ENCODE measurements around the gene LMTK2. TPM values are rescaled to one million over a fixed set of nuclear protein-coding genes. Genes with fewer than 3 reads are reported as not detected.

LMTK2 gene
- polyA plus RNA-seq (2012; ENCODE audit: insufficient read length, low read depth), result 6.0 TPM

GRCh38 chr7:98106647-98107312, at the start of gene LMTK2:
LMTK2 (plus strand) TSS chr7:98106862; CDS start chr7:98107178, 316 bp downstream.
- TF ChIP-seq FOXP2 (optimal IDR thresholded peaks at IDR 0.05; ENCODE audit: borderline replicate concordance, extremely low read depth, extremely low read length, insufficient read depth) (peak; percentile 92), TAF1 (IDR thresholded peaks at IDR 0.05; ENCODE audit: borderline replicate concordance, insufficient read depth, low read length) (peak; percentile 70; the same call in 1 of the 2 replicates), POLR2AphosphoS5 (IDR thresholded peaks at IDR 0.05; ENCODE audit: low read depth, low read length) (peak; percentile 87), SIN3A (IDR thresholded peaks at IDR 0.05; ENCODE audit: borderline replicate concordance, insufficient read depth, low read length) (no peak), REST (IDR thresholded peaks at IDR 0.05; ENCODE audit: insufficient read depth in 1 of 2, low read depth in 2 of 2, low read length in 2 of 2) (peak in 1 of 2 experiments; percentile 32; a peak in 1 of 4 replicates)

- TF ChIP-seq SIN3A (IDR thresholded peaks at IDR 0.05; ENCODE audit: borderline replicate concordance, insufficient read depth, low read length) (no peak), TAF1 (IDR thresholded peaks at IDR 0.05; ENCODE audit: borderline replicate concordance, insufficient read depth, low read length) (no peak), FOXP2 (optimal IDR thresholded peaks at IDR 0.05; ENCODE audit: borderline replicate concordance, extremely low read depth, extremely low read length, insufficient read depth) (no peak), POLR2AphosphoS5 (IDR thresholded peaks at IDR 0.05; ENCODE audit: low read depth, low read length) (no peak)
These were observed 49.5 kb upstream of the LMTK2 start for GRCh38 chr7:98057157-98057556.

GRCh38 chr7:98058186-98058585, 48.5 kb upstream of the LMTK2 start:
- TF ChIP-seq REST (IDR thresholded peaks at IDR 0.05; ENCODE audit: insufficient read depth in 1 of 2, low read depth in 2 of 2, low read length in 2 of 2), result no peak
- TF ChIP-seq TAF1 (IDR thresholded peaks at IDR 0.05; ENCODE audit: borderline replicate concordance, insufficient read depth, low read length), result no peak
- TF ChIP-seq SIN3A (IDR thresholded peaks at IDR 0.05; ENCODE audit: borderline replicate concordance, insufficient read depth, low read length), result no peak
- TF ChIP-seq FOXP2 (optimal IDR thresholded peaks at IDR 0.05; ENCODE audit: borderline replicate concordance, extremely low read depth, extremely low read length, insufficient read depth), result no peak
- TF ChIP-seq POLR2AphosphoS5 (IDR thresholded peaks at IDR 0.05; ENCODE audit: low read depth, low read length), result no peak

GRCh38 chr7:98064233-98064632, 42.4 kb upstream of the LMTK2 start:
- TF ChIP-seq SIN3A (IDR thresholded peaks at IDR 0.05; ENCODE audit: borderline replicate concordance, insufficient read depth, low read length), result no peak
- TF ChIP-seq FOXP2 (optimal IDR thresholded peaks at IDR 0.05; ENCODE audit: borderline replicate concordance, extremely low read depth, extremely low read length, insufficient read depth), result no peak
- TF ChIP-seq REST (IDR thresholded peaks at IDR 0.05; ENCODE audit: insufficient read depth in 1 of 2, low read depth in 2 of 2, low read length in 2 of 2), result no peak
- no peak for TF ChIP-seq POLR2AphosphoS5 (IDR thresholded peaks at IDR 0.05; ENCODE audit: low read depth, low read length)
- no peak for TF ChIP-seq TAF1 (IDR thresholded peaks at IDR 0.05; ENCODE audit: borderline replicate concordance, insufficient read depth, low read length)

GRCh38 chr7:98066208-98066607, 40.5 kb upstream of the LMTK2 start:
- TF ChIP-seq REST (IDR thresholded peaks at IDR 0.05; ENCODE audit: insufficient read depth in 1 of 2, low read depth in 2 of 2, low read length in 2 of 2) (no peak), FOXP2 (optimal IDR thresholded peaks at IDR 0.05; ENCODE audit: borderline replicate concordance, extremely low read depth, extremely low read length, insufficient read depth) (no peak), TAF1 (IDR thresholded peaks at IDR 0.05; ENCODE audit: borderline replicate concordance, insufficient read depth, low read length) (no peak), SIN3A (IDR thresholded peaks at IDR 0.05; ENCODE audit: borderline replicate concordance, insufficient read depth, low read length) (no peak), POLR2AphosphoS5 (IDR thresholded peaks at IDR 0.05; ENCODE audit: low read depth, low read length) (no peak)
